Ishikawa (cell line): ENCODE results near the gene CLTA.

Source experiments
- FOXM1 ChIP-seq: IDR thresholded peaks from 2 replicates; pipeline ENCODE4 v1.6.1; 2012; ENCODE audit warnings: low read depth, borderline replicate concordance
- RAD21 ChIP-seq: IDR thresholded peaks from 2 replicates; pipeline ENCODE4 v1.6.1; 2012; ENCODE audit warnings: low read depth
- REST ChIP-seq: IDR thresholded peaks from 2 replicates; pipeline ENCODE4 v1.6.1; 2012; ENCODE audit warnings: low read depth, mild to moderate bottlenecking

GRCh38 chr9:36164372-36164771, 26.3 kb upstream of the CLTA start:
- no peak for TF ChIP-seq REST
- TF ChIP-seq RAD21: no peak
- no peak for TF ChIP-seq FOXM1
